T-helper 2 cell treated with Interferon-gamma antibody and Interleukin-4, amounts not matched to agents 5 μg/mL and 100 μg/mL, for 36 hours (primary cell): Measurements from ENCODE around the gene PARD3.

Experiments used
- DNase-seq: peaks from one replicate; pipeline ENCODE4 v3.0.0; 2021; ENCODE audit warnings: low spot score
- H3K27ac Mint-ChIP-seq: one replicate; pipeline ENCODE4 v1.8.0; 2021; ENCODE audit warnings: mild to moderate bottlenecking, mixed read lengths
- H3K27me3 Mint-ChIP-seq: one replicate; pipeline ENCODE4 v1.8.0; 2021; ENCODE audit warnings: low read depth, mixed read lengths
- H3K36me3 Mint-ChIP-seq: one replicate; pipeline ENCODE4 v1.8.0; 2021; ENCODE audit warnings: low read depth, mixed read lengths
- H3K4me1 Mint-ChIP-seq: one replicate; pipeline ENCODE4 v1.8.0; 2021; ENCODE audit warnings: low read depth, mixed read lengths
- H3K4me3 Mint-ChIP-seq: one replicate; pipeline ENCODE4 v1.8.0; 2022; ENCODE audit warnings: mild to moderate bottlenecking, moderate library complexity, mixed read lengths
- H3K9me3 Mint-ChIP-seq: one replicate; pipeline ENCODE4 v1.8.0; 2021; ENCODE audit warnings: mixed read lengths

PARD3 gene

GRCh38 chr10:34256216-34256615 is 558.9 kb downstream of the PARD3 start:
- H3K27ac Mint-ChIP-seq = no peak overlapping the region

GRCh38 chr10:34255035-34255434 is 560.1 kb downstream of the PARD3 start:
- H3K9me3 Mint-ChIP-seq = no peaks in the 10 kb centered on the region
- no peaks in the 10 kb centered on the region for H3K4me1 Mint-ChIP-seq
- DNase-seq = no peak
- H3K27ac Mint-ChIP-seq = no peak overlapping the region
- no peak overlapping the region for H3K4me3 Mint-ChIP-seq
- no peaks in the 10 kb centered on the region for H3K27me3 Mint-ChIP-seq
- H3K36me3 Mint-ChIP-seq = no peaks in the 10 kb centered on the region

More at GRCh38 chr10:34256216-34256615, 558.9 kb downstream of the PARD3 start:
- no peak for DNase-seq
- H3K9me3 Mint-ChIP-seq = no peaks in the 10 kb centered on the region
- H3K4me1 Mint-ChIP-seq = no peaks in the 10 kb centered on the region
- H3K27me3 Mint-ChIP-seq = no peaks in the 10 kb centered on the region
- no peaks in the 10 kb centered on the region for H3K36me3 Mint-ChIP-seq
- H3K4me3 Mint-ChIP-seq = no peak overlapping the region

- H3K36me3 Mint-ChIP-seq = no peaks in the 10 kb centered on the region
- no peak overlapping the region for H3K4me3 Mint-ChIP-seq
These were observed 560.5 kb downstream of the PARD3 start for GRCh38 chr10:34254596-34254995.

GRCh38 chr10:34252111-34252510 is 563.0 kb downstream of the PARD3 start:
- H3K36me3 Mint-ChIP-seq = no peaks in the 10 kb centered on the region
- no peak overlapping the region for H3K4me3 Mint-ChIP-seq

More at GRCh38 chr10:34254596-34254995, 560.5 kb downstream of the PARD3 start:
- no peak overlapping the region for H3K27ac Mint-ChIP-seq
- peak; percentile 5 for DNase-seq
- no peaks in the 10 kb centered on the region for H3K27me3 Mint-ChIP-seq
- H3K9me3 Mint-ChIP-seq = no peaks in the 10 kb centered on the region
- H3K4me1 Mint-ChIP-seq = no peaks in the 10 kb centered on the region

GRCh38 chr10:34251177-34251576 is 563.9 kb downstream of the PARD3 start:
- Mint-ChIP-seq H3K27ac (no peak overlapping the region), H3K36me3 (no peaks in the 10 kb centered on the region), H3K4me3 (no peak overlapping the region), H3K9me3 (no peaks in the 10 kb centered on the region), H3K4me1 (no peaks in the 10 kb centered on the region), H3K27me3 (no peaks in the 10 kb centered on the region)
- no peak for DNase-seq

More at GRCh38 chr10:34252111-34252510, 563.0 kb downstream of the PARD3 start:
- Mint-ChIP-seq H3K9me3 (no peaks in the 10 kb centered on the region), H3K27ac (no peak overlapping the region), H3K4me1 (no peaks in the 10 kb centered on the region), H3K27me3 (no peaks in the 10 kb centered on the region)
- DNase-seq = no peak

GRCh38 chr10:34250722-34251121 is 564.4 kb downstream of the PARD3 start:
- no peaks in the 10 kb centered on the region for H3K4me1 Mint-ChIP-seq

GRCh38 chr10:34249634-34250033 is 565.5 kb downstream of the PARD3 start:
- no peaks in the 10 kb centered on the region for H3K36me3 Mint-ChIP-seq
- no peak overlapping the region for H3K27ac Mint-ChIP-seq
- H3K9me3 Mint-ChIP-seq = no peaks in the 10 kb centered on the region
- DNase-seq = no peak
- H3K4me3 Mint-ChIP-seq = no peak overlapping the region
- no peaks in the 10 kb centered on the region for H3K27me3 Mint-ChIP-seq
- H3K4me1 Mint-ChIP-seq = no peaks in the 10 kb centered on the region

More at GRCh38 chr10:34250722-34251121, 564.4 kb downstream of the PARD3 start:
- no peak for DNase-seq
- Mint-ChIP-seq H3K27me3 (no peaks in the 10 kb centered on the region), H3K4me3 (no peak overlapping the region), H3K36me3 (no peaks in the 10 kb centered on the region), H3K27ac (no peak overlapping the region), H3K9me3 (no peaks in the 10 kb centered on the region)

- H3K27me3 Mint-ChIP-seq = no peaks in the 10 kb centered on the region
- H3K4me3 Mint-ChIP-seq = no peak overlapping the region
- H3K36me3 Mint-ChIP-seq = no peaks in the 10 kb centered on the region
- H3K4me1 Mint-ChIP-seq = no peaks in the 10 kb centered on the region
- no peaks in the 10 kb centered on the region for H3K9me3 Mint-ChIP-seq
- no peak overlapping the region for H3K27ac Mint-ChIP-seq
- DNase-seq = no peak
These were observed 567.5 kb downstream of the PARD3 start for GRCh38 chr10:34247560-34247959.

GRCh38 chr10:34244756-34245484 is 570.2 kb downstream of the PARD3 start:
- Mint-ChIP-seq H3K27me3 (no peaks in the 10 kb centered on the region), H3K4me1 (no peaks in the 10 kb centered on the region), H3K27ac (no peak overlapping the region), H3K36me3 (no peaks in the 10 kb centered on the region), H3K9me3 (no peaks in the 10 kb centered on the region), H3K4me3 (no peak overlapping the region)
- DNase-seq = no peak

GRCh38 chr10:34241226-34242000 is 573.7 kb downstream of the PARD3 start:
- no peak overlapping the region for H3K27ac Mint-ChIP-seq
- no peak for DNase-seq
- H3K4me3 Mint-ChIP-seq = no peak overlapping the region
- H3K27me3 Mint-ChIP-seq = no peaks in the 10 kb centered on the region
- no peaks in the 10 kb centered on the region for H3K4me1 Mint-ChIP-seq
- H3K9me3 Mint-ChIP-seq = no peaks in the 10 kb centered on the region
- H3K36me3 Mint-ChIP-seq = no peaks in the 10 kb centered on the region

GRCh38 chr10:34240039-34240438 is 575.1 kb downstream of the PARD3 start:
- H3K27me3 Mint-ChIP-seq = no peaks in the 10 kb centered on the region
- H3K4me3 Mint-ChIP-seq = no peak overlapping the region
- no peak for DNase-seq
- no peaks in the 10 kb centered on the region for H3K36me3 Mint-ChIP-seq
- no peaks in the 10 kb centered on the region for H3K4me1 Mint-ChIP-seq
- H3K9me3 Mint-ChIP-seq = no peaks in the 10 kb centered on the region
- no peak overlapping the region for H3K27ac Mint-ChIP-seq

GRCh38 chr10:34237898-34238455 is 577.1 kb downstream of the PARD3 start:
- H3K4me3 Mint-ChIP-seq = no peak overlapping the region
- H3K36me3 Mint-ChIP-seq = no peaks in the 10 kb centered on the region
- no peak for DNase-seq
- H3K9me3 Mint-ChIP-seq = no peaks in the 10 kb centered on the region
- H3K27me3 Mint-ChIP-seq = no peaks in the 10 kb centered on the region
- no peaks in the 10 kb centered on the region for H3K4me1 Mint-ChIP-seq
- no peak overlapping the region for H3K27ac Mint-ChIP-seq

GRCh38 chr10:34236931-34237330 is 578.2 kb downstream of the PARD3 start:
- H3K27me3 Mint-ChIP-seq = no peaks in the 10 kb centered on the region
- H3K27ac Mint-ChIP-seq = no peak overlapping the region
- no peak for DNase-seq
- no peaks in the 10 kb centered on the region for H3K9me3 Mint-ChIP-seq
- no peak overlapping the region for H3K4me3 Mint-ChIP-seq
- H3K36me3 Mint-ChIP-seq = no peaks in the 10 kb centered on the region
- H3K4me1 Mint-ChIP-seq = no peaks in the 10 kb centered on the region

GRCh38 chr10:34235164-34235832 is 579.8 kb downstream of the PARD3 start:
- Mint-ChIP-seq H3K4me3 (no peak overlapping the region), H3K27ac (no peak overlapping the region), H3K36me3 (no peaks in the 10 kb centered on the region), H3K9me3 (no peaks in the 10 kb centered on the region), H3K4me1 (no peaks in the 10 kb centered on the region), H3K27me3 (no peaks in the 10 kb centered on the region)
- DNase-seq = no peak
